GM12878 (cell line): ENCODE measurements around the gene GJB1. TPM values are rescaled to one million over a fixed set of nuclear protein-coding genes. Genes with fewer than 3 reads are reported as not detected.

Experiments used
- ATAC-seq: fragments of 200-7000 bp; cut with Tn5 transposase; 3 replicates; pipeline ENCODE4 v1.9.1; 2020; ENCODE audit warnings: mild to moderate bottlenecking, moderate library complexity
- BruUV-seq: library from RNA; stranded (reverse); fragments of 400-500 nt; replicated peaks from 2 replicates; lab custom pipeline; 2021; lab: Mats Ljungman, UMichigan
- CTCF ChIA-PET: fragments of 300-600 bp; sonication (Branson Sonifier 250); formaldehyde crosslinking; extraction: SDS; loops from one replicate; lab custom pipeline; 2021; ENCODE audit warnings: inconsistent platforms; lab: Yijun Ruan, JAX
- POLR2A ChIA-PET: fragments of 350-600 bp; formaldehyde crosslinking; extraction: SDS; loops from one replicate; lab custom pipeline; 2021; ENCODE audit warnings: inconsistent platforms; lab: Charles Lee
- RAD21 ChIA-PET: fragments of 300-600 bp; sonication (Branson Sonifier 250); formaldehyde crosslinking; loops from one replicate; lab custom pipeline; 2023; ENCODE audit warnings: antibody characterized with exemption; ENCODE audit not compliant: unreplicated experiment; lab: Charles Lee
- SMC1A ChIA-PET: fragments of 300-600 bp; sonication (Branson Sonifier 250); formaldehyde crosslinking; loops from one replicate; lab custom pipeline; 2023; ENCODE audit not compliant: unreplicated experiment, uncharacterized antibody; lab: Charles Lee
- DNase-seq: peaks from one replicate; pipeline ENCODE4 v3.0.0-alpha.2; 2011; ENCODE audit warnings: low read depth, low spot score
- FAIRE-seq: peaks from 3 replicates; lab custom pipeline; 2011; peaks lifted over from hg19 to GRCh38; lab: Jason Lieb, UNC
- H2AFZ ChIP-seq: 2 replicates; pipeline ENCODE4 v1.6.0; 2011; ENCODE audit warnings: low read depth, low read length, control low read depth; ENCODE audit not compliant: control insufficient read depth
- H3K27ac ChIP-seq: 2 replicates; pipeline ENCODE4 v1.5.1; 2011; ENCODE audit warnings: control low read depth; ENCODE audit not compliant: control insufficient read depth, insufficient read depth
- H3K27me3 ChIP-seq, 2 experiments: replicated peaks in 1 of 2; 2 replicates each; pipeline versions ENCODE4 v1.6.0 to v1.6.1; 2011; ENCODE audit warnings: low read length in 1 of 2; ENCODE audit not compliant: control insufficient read depth in 2 of 2, insufficient read depth in 2 of 2
- H3K36me3 ChIP-seq, 2 experiments: 2 replicates each; pipeline ENCODE4 v1.5.1; 2011; ENCODE audit warnings: low read length in 1 of 2; ENCODE audit not compliant: control insufficient read depth in 2 of 2, insufficient read depth in 2 of 2
- H3K4me1 ChIP-seq: 2 replicates; pipeline ENCODE4 v1.6.1; 2011; ENCODE audit warnings: mild to moderate bottlenecking, low read length, moderate library complexity, mixed read lengths; ENCODE audit not compliant: control insufficient read depth, insufficient read depth
- H3K4me2 ChIP-seq: 2 replicates; pipeline ENCODE4 v1.6.0; 2011; ENCODE audit warnings: control low read depth; ENCODE audit not compliant: control insufficient read depth, insufficient read depth
- H3K4me3 ChIP-seq: fragments of 200-600 bp; sonication (generic); 2 replicates; pipeline ENCODE4 v1.5.1; 2016
- H3K79me2 ChIP-seq: 2 replicates; pipeline ENCODE4 v1.6.0; 2011; ENCODE audit warnings: low read length; ENCODE audit not compliant: control insufficient read depth, insufficient read depth
- H3K9ac ChIP-seq: 2 replicates; pipeline ENCODE4 v1.8.0; 2011; ENCODE audit warnings: low read length, control low read depth, mixed read lengths; ENCODE audit not compliant: control insufficient read depth, insufficient read depth
- H3K9me3 ChIP-seq: replicated peaks from 3 replicates; pipeline ENCODE4 v1.5.1; 2011; ENCODE audit warnings: mild to moderate bottlenecking, low read length; ENCODE audit not compliant: control insufficient read depth, insufficient read depth
- H4K20me1 ChIP-seq: 2 replicates; pipeline ENCODE4 v1.6.0; 2011; ENCODE audit not compliant: control insufficient read depth, insufficient read depth
- BCLAF1 ChIP-seq: fragments of 450-650 bp; IDR thresholded peaks from 2 replicates; pipeline ENCODE4 v1.6.1; 2017; ENCODE audit warnings: antibody characterized with exemption, mild to moderate bottlenecking, moderate library complexity
- CEBPB ChIP-seq, 2 experiments: fragments of 150-350 bp in 1 of 2; IDR thresholded peaks; 2 replicates each; pipeline ENCODE4 v1.6.1; 2012 to 2014; ENCODE audit warnings: low read depth in 2 of 2, low read length in 2 of 2, borderline replicate concordance in 1 of 2, inconsistent platforms in 1 of 2
- CTCF ChIP-seq, 3 experiments: IDR thresholded peaks in 2 of 3; conservative IDR thresholded peaks in 1 of 3; 2 replicates each; pipeline ENCODE4 v1.5.1; 2011; ENCODE audit warnings: low read depth in 3 of 3, low read length in 3 of 3, mild to moderate bottlenecking in 3 of 3, control low read depth in 2 of 3, moderate library complexity in 2 of 3, inconsistent platforms in 1 of 3, mixed read lengths in 1 of 3; ENCODE audit not compliant: control insufficient read depth in 2 of 3, insufficient read depth in 1 of 3; ENCODE audit errors: extremely low read depth in 1 of 3
- EP300 ChIP-seq, 2 experiments: fragments of 150-350 bp in 1 of 2; IDR thresholded peaks; 2 replicates each; pipeline ENCODE4 v1.6.1; 2011 to 2012; ENCODE audit warnings: low read depth in 2 of 2, low read length in 2 of 2, borderline replicate concordance in 1 of 2, improper control_type of control experiment in 1 of 2, inconsistent platforms in 1 of 2; ENCODE audit not compliant: control insufficient read depth in 1 of 2
- ESRRA ChIP-seq: IDR thresholded peaks from 2 replicates; pipeline ENCODE4 v1.6.1; 2012; ENCODE audit warnings: mild to moderate bottlenecking, low read length, improper control_type of control experiment
- HCFC1 ChIP-seq: fragments of 150-350 bp; IDR thresholded peaks from 2 replicates; pipeline ENCODE4 v1.6.1; 2014; ENCODE audit warnings: low read length
- LARP7 ChIP-seq: fragments of 450-650 bp; IDR thresholded peaks from 2 replicates; pipeline ENCODE4 v1.6.1; 2017; ENCODE audit warnings: mild to moderate bottlenecking
- MXI1 ChIP-seq: fragments of 150-350 bp; IDR thresholded peaks from 2 replicates; pipeline ENCODE4 v1.6.1; 2011; ENCODE audit warnings: low read depth, mild to moderate bottlenecking, inconsistent platforms, low read length, improper control_type of control experiment
- PML ChIP-seq: IDR thresholded peaks from 2 replicates; pipeline ENCODE4 v1.6.1; 2012; ENCODE audit warnings: low read length, inconsistent platforms
- RB1 ChIP-seq: fragments of 450-650 bp; formaldehyde crosslinking; IDR thresholded peaks from 2 replicates; pipeline ENCODE4 v1.6.1; 2017; ENCODE audit warnings: mild to moderate bottlenecking, borderline replicate concordance
- REST ChIP-seq: IDR thresholded peaks from 2 replicates; pipeline ENCODE4 v1.6.1; 2012; ENCODE audit warnings: mild to moderate bottlenecking, low read depth, low read length
- SMAD5 ChIP-seq: IDR thresholded peaks from 2 replicates; pipeline ENCODE4 v1.6.1; 2016; ENCODE audit warnings: antibody characterized with exemption, low read depth
- USF2 ChIP-seq: IDR thresholded peaks from 2 replicates; pipeline ENCODE4 v1.6.1; 2011; ENCODE audit warnings: low read depth, low read length, improper control_type of control experiment, borderline replicate concordance
- ZNF24 ChIP-seq: fragments of 450-650 bp; IDR thresholded peaks from 2 replicates; pipeline ENCODE4 v1.6.1; 2017; ENCODE audit warnings: antibody characterized with exemption, mild to moderate bottlenecking
- ZNF622 ChIP-seq: fragments of 450-650 bp; IDR thresholded peaks from 2 replicates; pipeline ENCODE4 v1.6.1; 2017; ENCODE audit warnings: mild to moderate bottlenecking, inconsistent platforms
- WGBS: methylation state at CpG from one replicate; pipeline ENCODE4 v1.1.6; 2016; ENCODE audit warnings: low lambda C conversion rate; ENCODE audit not compliant: insufficient replicate concordance, insufficient coverage; ENCODE audit errors: missing lambda C conversion rate; 5-methylcytosine and 5-hydroxymethylcytosine counted together
- in situ Hi-C: fragments of 300-500 bp; cut with MboI; formaldehyde crosslinking; loops from 9 replicates; pipeline ENCODE4 v1.14.3; 2018; ENCODE audit warnings: mixed read lengths
- intact Hi-C: fragments of 100-400 bp; cut with micrococcal nuclease; formaldehyde crosslinking; loops from one replicate; pipeline ENCODE4 v1.14.2; 2022; ENCODE audit not compliant: unreplicated experiment
- polyA plus RNA-seq, 11 experiments: library from polyadenylated mRNA; depleted of rRNA in 4 of 11; unstranded in 6 of 11; stranded (reverse) in 5 of 11; fragments of >200 nt; fragmentation: Nextera tagmentation in 4 of 11; fragmentation: Illumina TruSeq in 1 of 11; extraction: Ambion mirVana in 4 of 11; extraction: Trizol in 1 of 11; gene quantifications; 1 replicate in 1 of 11; 2 replicates in 10 of 11; pipeline versions ENCODE4 v1.2.1 to v1.2.3, GENCODE V29; 2011 to 2016; ENCODE audit warnings: inconsistent platforms in 2 of 11, missing spikeins in 2 of 11, low read depth in 1 of 11
- total RNA-seq, 4 experiments: library from RNA; depleted of rRNA in 3 of 4; stranded (reverse); fragments of >200 nt in 3 of 4; fragmentation: Illumina TruSeq in 1 of 4; extraction: Trizol in 1 of 4; gene quantifications; 2 replicates each; pipeline versions ENCODE4 v1.2.1 to v1.2.3, GENCODE V29; 2013 to 2021

The GJB1 gene
- total and polyA plus RNA-seq, 10 of the 15 experiments (the other 5 are each of a cell fraction or from before 2014, with no cell fraction given): not detected

- SMC1A ChIA-PET: interaction anchor here (2.2 kb wide), 1 partner anchor 13 kb away, joined by 8 read pairs; no protein-coding TSS in a partner anchor
- FAIRE-seq: no peak
- no peak for DNase-seq
- H4K20me1 ChIP-seq: no peaks in the 10 kb centered on the region
- H3K9me3 ChIP-seq: no peaks in the 10 kb centered on the region; the same call in 2 of the 3 replicates
- RAD21 ChIA-PET: no interaction called here
- in situ Hi-C loops: no loop called here
- no TSS peak for BruUV-seq
- H3K4me3 ChIP-seq: no peak overlapping the region
- no peaks in the 10 kb centered on the region for H3K4me1 ChIP-seq
- H3K27ac ChIP-seq: no peak overlapping the region
- intact Hi-C loops: no loop called here
- POLR2A ChIA-PET: no interaction called here
- WGBS: 49% methylated on average over 3 of the region's 3 CpGs
- no peak overlapping the region for H3K4me2 ChIP-seq
- H3K9ac ChIP-seq: no peak overlapping the region
- TF ChIP-seq USF2 (no peak), SMAD5 (no peak), MXI1 (no peak), LARP7 (no peak), HCFC1 (no peak), ZNF24 (no peak), REST (no peak), BCLAF1 (no peak), CTCF (IDR thresholded peaks at IDR 0.05 in 2 of 3, conservative IDR thresholded peaks at IDR 0.05 in 1 of 3; ENCODE audit: control insufficient read depth in 2 of 3, extremely low read depth in 1 of 3, insufficient read depth in 1 of 3, low read depth in 3 of 3, low read length in 3 of 3) (no peak), EP300 (IDR thresholded peaks at IDR 0.05; ENCODE audit: borderline replicate concordance in 1 of 2, control insufficient read depth in 1 of 2, low read depth in 2 of 2, low read length in 2 of 2) (no peak), ZNF622 (no peak), PML (no peak), RB1 (no peak), CEBPB (IDR thresholded peaks at IDR 0.05; ENCODE audit: borderline replicate concordance in 1 of 2, low read depth in 2 of 2, low read length in 2 of 2) (no peak), ESRRA (no peak)
- no peak overlapping the region for H2AFZ ChIP-seq
- CTCF ChIA-PET: interaction anchor here (0.6 kb wide), 1 partner anchor 85 kb away, joined by 3 read pairs; no protein-coding TSS in a partner anchor
- no peaks in the 10 kb centered on the region for H3K79me2 ChIP-seq
- H3K36me3 ChIP-seq: no peaks in the 10 kb centered on the region
- ATAC-seq: no peak
- no peaks in the 10 kb centered on the region; a peak in 1 of 4 replicates for H3K27me3 ChIP-seq
Observed at GRCh38 chrX:71210816-71211215, 12.2 kb upstream of the GJB1 start.
